ENCODE data around the gene IGLL5. TPM values are rescaled to one million over a fixed set of nuclear protein-coding genes. Genes with fewer than 3 reads are reported as not detected.

Gene IGLL5
- polyA plus RNA-seq, 2 of the 4 experiments (the other 2 are of a cell fraction) = not detected

GRCh38 chr22:22922954-22923319 is 35.3 kb downstream of the IGLL5 start:
- 66% methylated on average over 4 of the region's 4 CpGs for WGBS (ENCODE audit: missing lambda C conversion rate)
- TF ChIP-seq, protein P1, sequence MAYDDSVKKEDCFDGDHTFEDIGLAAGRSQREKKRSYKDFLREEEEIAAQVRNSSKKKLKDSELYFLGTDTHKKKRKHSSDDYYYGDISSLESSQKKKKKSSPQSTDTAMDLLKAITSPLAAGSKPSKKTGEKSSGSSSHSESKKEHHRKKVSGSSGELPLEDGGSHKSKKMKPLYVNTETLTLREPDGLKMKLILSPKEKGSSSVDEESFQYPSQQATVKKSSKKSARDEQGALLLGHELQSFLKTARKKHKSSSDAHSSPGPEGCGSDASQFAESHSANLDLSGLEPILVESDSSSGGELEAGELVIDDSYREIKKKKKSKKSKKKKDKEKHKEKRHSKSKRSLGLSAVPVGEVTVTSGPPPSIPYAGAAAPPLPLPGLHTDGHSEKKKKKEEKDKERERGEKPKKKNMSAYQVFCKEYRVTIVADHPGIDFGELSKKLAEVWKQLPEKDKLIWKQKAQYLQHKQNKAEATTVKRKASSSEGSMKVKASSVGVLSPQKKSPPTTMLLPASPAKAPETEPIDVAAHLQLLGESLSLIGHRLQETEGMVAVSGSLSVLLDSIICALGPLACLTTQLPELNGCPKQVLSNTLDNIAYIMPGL (CRISPR knock-in tag; IDR thresholded peaks at IDR 0.05; ENCODE audit: borderline replicate concordance) = no peak
- TF ChIP-seq CBX2 (IDR thresholded peaks at IDR 0.05; ENCODE audit: borderline replicate concordance, low read depth) (no peak), BHLHE40 (IDR thresholded peaks at IDR 0.05; ENCODE audit: low read depth, low read length) (no peak), CBX8 (IDR thresholded peaks at IDR 0.05) (no peak), KDM5A (IDR thresholded peaks at IDR 0.05) (no peak), POLR2A (IDR thresholded peaks at IDR 0.05; ENCODE audit: low read length) (no peak), KDM1A (IDR thresholded peaks at IDR 0.05; ENCODE audit: low read depth) (no peak), CEBPB (IDR thresholded peaks at IDR 0.05) (no peak), RARB (CRISPR knock-in tag; IDR thresholded peaks at IDR 0.05) (no peak), POLR2AphosphoS2 (conservative IDR thresholded peaks at IDR 0.05; ENCODE audit: low read length) (no peak), ZNF302 (CRISPR knock-in tag; IDR thresholded peaks at IDR 0.05) (no peak)
- TF ChIP-seq, protein P2, sequence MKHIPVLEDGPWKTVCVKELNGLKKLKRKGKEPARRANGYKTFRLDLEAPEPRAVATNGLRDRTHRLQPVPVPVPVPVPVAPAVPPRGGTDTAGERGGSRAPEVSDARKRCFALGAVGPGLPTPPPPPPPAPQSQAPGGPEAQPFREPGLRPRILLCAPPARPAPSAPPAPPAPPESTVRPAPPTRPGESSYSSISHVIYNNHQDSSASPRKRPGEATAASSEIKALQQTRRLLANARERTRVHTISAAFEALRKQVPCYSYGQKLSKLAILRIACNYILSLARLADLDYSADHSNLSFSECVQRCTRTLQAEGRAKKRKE (CRISPR knock-in tag; IDR thresholded peaks at IDR 0.05; ENCODE audit: low read depth) = no peak

GRCh38 chr22:22923379-22923778 is 35.8 kb downstream of the IGLL5 start:
- ChIA-PET CTCF (interaction anchor here (1.2 kb wide), 1 partner anchor 26 kb away, joined by 3 read pairs; no protein-coding TSS in a partner anchor), POLR2A (no interaction called here)
- 64% methylated on average over 4 of the region's 4 CpGs for WGBS (ENCODE audit: missing lambda C conversion rate)
- ATAC-seq (no peak), DNase-seq (ENCODE audit: low read depth in 1 of 2, low spot score in 1 of 2) (no peak), FAIRE-seq (no peak)
- no peak overlapping the region for H3K27ac ChIP-seq
- TF ChIP-seq ESRRA (IDR thresholded peaks at IDR 0.05; ENCODE audit: borderline replicate concordance, low read length) (no peak), PBX3 (IDR thresholded peaks at IDR 0.05) (no peak), HOXA7 (CRISPR knock-in tag; IDR thresholded peaks at IDR 0.05) (no peak), MAFK (IDR thresholded peaks at IDR 0.05; ENCODE audit: partially characterized antibody) (no peak), ZC3H11A (IDR thresholded peaks at IDR 0.05) (no peak), RARB (CRISPR knock-in tag; IDR thresholded peaks at IDR 0.05) (no peak), RCOR1 (IDR thresholded peaks at IDR 0.05; ENCODE audit: low read depth, low read length) (no peak), JUNB (IDR thresholded peaks at IDR 0.05) (no peak), NFE2L2 (conservative IDR thresholded peaks at IDR 0.05; ENCODE audit: low read length) (no peak), SMC3 (IDR thresholded peaks at IDR 0.05) (no peak), FOXS1 (CRISPR knock-in tag; IDR thresholded peaks at IDR 0.05) (no peak), HOXB13 (CRISPR knock-in tag; IDR thresholded peaks at IDR 0.05; ENCODE audit: low read depth) (no peak)
- TF ChIP-seq, protein P1 (CRISPR knock-in tag; IDR thresholded peaks at IDR 0.05; ENCODE audit: borderline replicate concordance) = no peak
- TF ChIP-seq, protein P3, sequence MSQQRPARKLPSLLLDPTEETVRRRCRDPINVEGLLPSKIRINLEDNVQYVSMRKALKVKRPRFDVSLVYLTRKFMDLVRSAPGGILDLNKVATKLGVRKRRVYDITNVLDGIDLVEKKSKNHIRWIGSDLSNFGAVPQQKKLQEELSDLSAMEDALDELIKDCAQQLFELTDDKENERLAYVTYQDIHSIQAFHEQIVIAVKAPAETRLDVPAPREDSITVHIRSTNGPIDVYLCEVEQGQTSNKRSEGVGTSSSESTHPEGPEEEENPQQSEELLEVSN (IDR thresholded peaks at IDR 0.05; ENCODE audit: borderline replicate concordance, low read depth) = no peak
- no peak overlapping the region for H3K4me3 ChIP-seq
- no peaks in the 10 kb centered on the region for H3K9me3 ChIP-seq
- H3K4me1 ChIP-seq = no peaks in the 10 kb centered on the region
- H3K4me2 ChIP-seq = no peak overlapping the region

More at GRCh38 chr22:22922954-22923319, 35.3 kb downstream of the IGLL5 start:
- no peaks in the 10 kb centered on the region for H3K9me3 ChIP-seq
- H3K4me1 ChIP-seq = no peaks in the 10 kb centered on the region
- POLR2A ChIA-PET = no interaction called here
- CTCF ChIA-PET = interaction anchor here (1.2 kb wide), 1 partner anchor 25 kb away, joined by 3 read pairs; no protein-coding TSS in a partner anchor
- H3K4me3 ChIP-seq = no peak overlapping the region
- no peak overlapping the region for H3K27ac ChIP-seq
- ATAC-seq = no peak
- FAIRE-seq = no peak
- H3K4me2 ChIP-seq = no peak overlapping the region
- DNase-seq (ENCODE audit: low read depth in 1 of 2, low spot score in 1 of 2) = no peak

Measured in A549 (cell line).